IPS DF 4.7 (cell line): ENCODE data around the gene NAAA.
"Not testable (repeated sequence)": the region's sequence is repeated elsewhere in the genome, so short reads cannot be mapped to it uniquely, and the experiment has no call there.

ENCODE experiments used
- DNase-seq: peaks from one replicate; pipeline ENCODE4 v3.0.0-alpha.2; 2013; ENCODE audit warnings: low spot score; ENCODE audit errors: extremely low read depth

Gene NAAA

GRCh38 chr4:75940692-75941253 lies at the start of gene NAAA:
Gene NAAA, minus strand, starts transcription at chr4:75941013. Its CDS starts 64 bp downstream, at chr4:75940949.
- DNase-seq, result no peak

GRCh38 chr4:75989846-75990528 lies 49.2 kb upstream of the NAAA start:
- DNase-seq, result no peak

GRCh38 chr4:75985116-75985515 lies 44.3 kb upstream of the NAAA start:
- no peak for DNase-seq

- no peak for DNase-seq
Measured at GRCh38 chr4:75980576-75980975, 39.8 kb upstream of the NAAA start.

- no peak for DNase-seq
Measured at GRCh38 chr4:75976177-75976576, 35.4 kb upstream of the NAAA start.

- DNase-seq, result no peak
Measured at GRCh38 chr4:75973766-75974165, 33.0 kb upstream of the NAAA start.

GRCh38 chr4:75968084-75968483 lies 27.3 kb upstream of the NAAA start:
- no peak for DNase-seq

- no peak for DNase-seq
Measured at GRCh38 chr4:75963558-75963957, 22.7 kb upstream of the NAAA start.

GRCh38 chr4:75962072-75962471 lies 21.3 kb upstream of the NAAA start:
- not testable (repeated sequence) for DNase-seq

GRCh38 chr4:75958546-75958945 lies 17.7 kb upstream of the NAAA start:
- not testable (repeated sequence) for DNase-seq

- not testable (repeated sequence) for DNase-seq
Measured at GRCh38 chr4:75954811-75955210, 14.0 kb upstream of the NAAA start.

GRCh38 chr4:75953509-75953908 lies 12.7 kb upstream of the NAAA start:
- no peak for DNase-seq

- DNase-seq, result no peak
Measured at GRCh38 chr4:75950213-75950815, 9.5 kb upstream of the NAAA start.

- no peak for DNase-seq
Measured at GRCh38 chr4:75948822-75949444, 8.1 kb upstream of the NAAA start.

- DNase-seq, result no peak
Measured at GRCh38 chr4:75939890-75940691, 722 bp downstream of the NAAA start.

GRCh38 chr4:75935628-75936027 lies 5.2 kb downstream of the NAAA start:
- DNase-seq, result no peak

- DNase-seq, result no peak
Measured at GRCh38 chr4:75930152-75930551, 10.7 kb downstream of the NAAA start.

- DNase-seq, result not testable (repeated sequence)
Measured at GRCh38 chr4:75924916-75925315, 15.9 kb downstream of the NAAA start.

- no peak for DNase-seq
Measured at GRCh38 chr4:75924309-75924827, 16.4 kb downstream of the NAAA start.

GRCh38 chr4:75922588-75922987 lies 18.2 kb downstream of the NAAA start:
- DNase-seq, result no peak

- no peak for DNase-seq
Measured at GRCh38 chr4:75921910-75922309, 18.9 kb downstream of the NAAA start.
